Heart left ventricle (tissue), 16 donors: ENCODE results near the gene ARMC2. TPM values are rescaled to one million over a fixed set of nuclear protein-coding genes. Genes with fewer than 3 reads are reported as not detected.

Experiments used
- ATAC-seq, 4 donors: fragments of 200-7000 bp; cut with Tn5 transposase; one replicate each; pipeline ENCODE4 v1.9.1; 2020 to 2022; ENCODE audit warnings: moderate library complexity in 4 of 4, mild to moderate bottlenecking in 3 of 4, moderate number of reproducible peaks in 1 of 4
- DNase-seq, 5 donors: peaks; one replicate each; pipeline ENCODE4 v3.0.0-alpha.2; 2020
- H3K27ac ChIP-seq, 12 donors: fragments of 200-600 bp; sonication (generic) in 4 of 12; one replicate each; pipeline versions ENCODE4 v1.5.0 to v1.8.0; 2016 to 2022; ENCODE audit warnings: mild to moderate bottlenecking in 2 of 12
- H3K27me3 ChIP-seq, 9 donors: fragments of 200-600 bp; sonication (generic) in 2 of 9; one replicate each; pipeline versions ENCODE4 v1.5.1 to v1.8.0; 2016 to 2022; ENCODE audit warnings: mild to moderate bottlenecking in 3 of 9
- H3K36me3 ChIP-seq, 9 donors: fragments of 200-600 bp; sonication (generic) in 2 of 9; one replicate each; pipeline versions ENCODE4 v1.5.0 to v1.8.0; 2018 to 2022; ENCODE audit warnings: mild to moderate bottlenecking in 2 of 9
- H3K4me1 ChIP-seq, 12 donors: fragments of 200-600 bp; sonication (generic) in 4 of 12; one replicate each; pipeline versions ENCODE4 v1.5.0 to v1.8.0; 2016 to 2022; ENCODE audit warnings: mild to moderate bottlenecking in 3 of 12
- H3K4me3 ChIP-seq, 12 donors: fragments of 200-600 bp; sonication (generic) in 4 of 12; one replicate each; pipeline versions ENCODE4 v1.5.0 to v1.8.0; 2017 to 2022; ENCODE audit warnings: mild to moderate bottlenecking in 9 of 12, moderate library complexity in 4 of 12
- H3K9me3 ChIP-seq, 12 donors: fragments of 200-600 bp; sonication (generic) in 4 of 12; one replicate each; pipeline versions ENCODE4 v1.5.0 to v1.8.0; 2016 to 2022; ENCODE audit warnings: mild to moderate bottlenecking in 1 of 12
- POLR2A ChIP-seq, 2 donors: fragments of 450-650 bp; IDR thresholded peaks; one replicate each; pipeline ENCODE4 v1.6.1; 2017; ENCODE audit warnings: antibody characterized with exemption in 2 of 2, mild to moderate bottlenecking in 2 of 2, moderate library complexity in 2 of 2
- WGBS, 4 donors: extraction: QIAGEN DNeasy Blood & Tissue Kit in 2 of 4; methylation state at CpG; one replicate each; pipeline versions ENCODE4 v1.1.5 to v1.1.7; 2013 to 2018; 5-methylcytosine and 5-hydroxymethylcytosine counted together
- intact Hi-C, 10 donors: fragments of 100-400 bp; cut with DNase I; formaldehyde crosslinking; loops; one replicate each; pipeline versions ENCODE4 v1.11.1 to v1.14.2; 2022
- polyA plus RNA-seq, 2 donors: library from polyadenylated mRNA; stranded (reverse); fragments of 200-250 nt; gene quantifications; one replicate each; pipeline ENCODE4 v1.2.3, GENCODE V29; 2013
- total RNA-seq, 9 donors: library from RNA; depleted of rRNA in 2 of 9; stranded (reverse); fragments of >200 nt in 2 of 9; fragmentation: NEBNext Ultra II Directional in 3 of 9; extraction: Animal tissue kit (Norgen Biotek cat#: 25700) in 3 of 9; gene quantifications; one replicate each; pipeline versions ENCODE4 v1.1.0 to v1.2.4, GENCODE V29; 2016 to 2023
- TF ChIP-seq, protein P1 (sequence below), 12 donors: fragments of 200-600 bp; sonication (generic) in 4 of 12; IDR thresholded peaks; one replicate each; pipeline versions ENCODE4 v1.5.0 to v1.8.0; 2018 to 2022; ENCODE audit warnings: antibody characterized with exemption in 12 of 12, mild to moderate bottlenecking in 5 of 12
- donor health status: ischemic (EF 13 %, LVEDD 7.1; RV severe dilation, severe dysfunction).
- donor health status: healthy with polysubstance abuse.
- donor health status: DM: no; HTN: yes; CAD: no.
- donor health status: DM: no; HTN: no; CAD: no.
- donor health status: ischemic (EF 25% LVEDD 6.9; RV normal size, moderate dysfunction).
- donor health status: ischemic (EF 25% LVEDD 5.7; RV mildly dilated, moderate dysfunction).
- donor health status: healthy.
- donor health status: DM: yes; HTN: yes; CAD: no.
- donor health status: ischemic (EF 35%, LVEDD 5.7; RV mildly dilated, moderate dysfunction).
- donor health status: nonischemic (EF 11% LVEDD 7.7; RV severe dilation, severe dysfunction).
- donor health status: DM: yes; HTN: yes; CAD: no.
- donor health status: PGD.
- donor health status: ischemic (EF 29% LVEDD 5.4; RV normal size, mild dysfunction).
- donor health status: nonischemic (EF 23%, LVEDD 6.1; RV moderate dilation, normal function).

The ARMC2 gene
- total and polyA plus RNA-seq, 11 donors: 3.1 to 18.0 (median 9.2) TPM

DNA sequence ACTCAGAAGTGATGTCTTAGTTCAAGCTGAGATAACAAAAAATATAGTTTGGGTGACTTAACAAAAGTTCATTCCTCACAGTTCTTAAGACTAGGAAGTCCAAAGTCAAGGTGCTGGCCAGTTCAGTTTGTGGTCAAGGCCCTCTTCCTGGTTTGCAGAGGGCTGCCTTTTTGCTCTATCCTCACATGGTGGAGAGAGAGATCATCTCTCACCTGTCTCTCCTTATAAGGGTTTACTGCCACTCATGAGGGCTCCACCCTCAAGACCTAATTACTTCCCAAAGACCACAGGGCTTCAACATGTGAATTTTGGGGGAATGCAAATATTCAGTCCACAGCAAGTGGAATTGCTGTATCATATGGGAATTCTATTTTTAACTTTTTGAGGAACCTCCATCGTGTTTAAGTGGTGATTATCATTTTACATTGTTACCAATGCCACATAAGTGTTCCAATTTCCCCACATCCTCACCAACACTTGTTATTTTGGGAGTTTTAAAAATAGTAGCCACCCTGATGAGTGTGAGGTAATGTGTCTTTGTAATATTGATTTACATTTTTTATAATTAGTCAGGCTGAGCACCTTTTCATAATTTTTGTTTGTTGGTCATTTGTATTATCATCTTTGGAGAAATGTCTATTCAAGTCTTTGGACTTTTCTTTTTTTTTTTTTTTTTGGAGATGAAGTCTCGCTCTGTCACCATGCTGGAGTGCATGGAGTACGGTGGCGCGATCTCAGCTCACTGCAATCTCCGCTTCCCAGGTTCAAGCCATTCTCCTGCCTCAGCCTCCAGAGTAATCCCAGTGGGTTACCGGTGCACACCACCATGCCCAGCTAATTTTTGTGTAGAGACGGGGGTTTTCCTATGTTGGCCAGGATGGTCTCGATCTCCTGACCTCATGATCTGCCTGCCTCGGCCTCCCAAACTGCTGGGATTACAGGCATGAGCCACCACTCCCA is 134.2 kb downstream of the ARMC2 start:
- intact Hi-C loops: no loop called here
- DNase-seq: no peak
- no peaks in the 10 kb centered on the region for H3K27me3 ChIP-seq
- peak overlapping the region in 1 of 12 donors; percentile 28 for H3K27ac ChIP-seq
- H3K9me3 ChIP-seq: peaks cover 0 to 46% (median 0%) of the 10 kb centered on the region in 12 donors
- 85 to 93% (median 90%) methylated on average over 10 of the region's 10 CpGs for WGBS, 4 donors
- no peak overlapping the region for H3K4me3 ChIP-seq
- TF ChIP-seq, protein P1, sequence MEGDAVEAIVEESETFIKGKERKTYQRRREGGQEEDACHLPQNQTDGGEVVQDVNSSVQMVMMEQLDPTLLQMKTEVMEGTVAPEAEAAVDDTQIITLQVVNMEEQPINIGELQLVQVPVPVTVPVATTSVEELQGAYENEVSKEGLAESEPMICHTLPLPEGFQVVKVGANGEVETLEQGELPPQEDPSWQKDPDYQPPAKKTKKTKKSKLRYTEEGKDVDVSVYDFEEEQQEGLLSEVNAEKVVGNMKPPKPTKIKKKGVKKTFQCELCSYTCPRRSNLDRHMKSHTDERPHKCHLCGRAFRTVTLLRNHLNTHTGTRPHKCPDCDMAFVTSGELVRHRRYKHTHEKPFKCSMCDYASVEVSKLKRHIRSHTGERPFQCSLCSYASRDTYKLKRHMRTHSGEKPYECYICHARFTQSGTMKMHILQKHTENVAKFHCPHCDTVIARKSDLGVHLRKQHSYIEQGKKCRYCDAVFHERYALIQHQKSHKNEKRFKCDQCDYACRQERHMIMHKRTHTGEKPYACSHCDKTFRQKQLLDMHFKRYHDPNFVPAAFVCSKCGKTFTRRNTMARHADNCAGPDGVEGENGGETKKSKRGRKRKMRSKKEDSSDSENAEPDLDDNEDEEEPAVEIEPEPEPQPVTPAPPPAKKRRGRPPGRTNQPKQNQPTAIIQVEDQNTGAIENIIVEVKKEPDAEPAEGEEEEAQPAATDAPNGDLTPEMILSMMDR (IDR thresholded peaks at IDR 0.05): no peak
- TF ChIP-seq POLR2A (IDR thresholded peaks at IDR 0.05): no peak
- peak; percentile 35 to 76 (median 63) for ATAC-seq
- peaks cover 0 to 24% (median 2%) of the 10 kb centered on the region in 12 donors for H3K4me1 ChIP-seq
- peaks cover 0 to 32% (median 17%) of the 10 kb centered on the region in 9 donors for H3K36me3 ChIP-seq

DNA sequence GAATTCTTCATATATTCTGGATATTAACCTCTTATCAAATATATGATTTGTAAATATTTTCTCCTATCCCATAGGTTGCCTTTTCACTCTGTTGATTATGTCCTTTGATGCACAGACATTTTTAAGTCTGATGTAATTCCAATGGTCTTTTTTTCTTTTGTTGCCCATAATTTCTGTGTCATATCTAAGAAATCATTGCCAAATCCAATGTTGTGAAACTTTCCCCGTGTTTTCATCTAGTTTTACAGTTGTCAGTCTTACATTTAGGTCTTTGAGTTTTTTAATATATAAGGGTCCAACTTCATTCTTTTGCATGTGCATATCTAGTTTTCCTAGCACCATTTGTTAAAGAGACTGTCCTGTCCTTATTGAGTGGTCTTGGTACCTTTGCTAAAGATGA is 134.9 kb downstream of the ARMC2 start:
- 88 to 92% (median 88%) methylated on average over 1 of the region's 1 CpG for WGBS, 4 donors
- no peak for TF ChIP-seq POLR2A (IDR thresholded peaks at IDR 0.05)
- TF ChIP-seq, protein P1 (IDR thresholded peaks at IDR 0.05): no peak
- ATAC-seq (no peak), DNase-seq (no peak)
- intact Hi-C loops: no loop called here
- no peaks in the 10 kb centered on the region for H3K27me3 ChIP-seq
- peaks cover 0 to 31% (median 4%) of the 10 kb centered on the region in 12 donors for H3K4me1 ChIP-seq
- no peak overlapping the region for H3K4me3 ChIP-seq
- H3K36me3 ChIP-seq: peaks cover 0 to 39% (median 24%) of the 10 kb centered on the region in 9 donors
- H3K9me3 ChIP-seq: peaks cover 0 to 39% (median 0%) of the 10 kb centered on the region in 12 donors
- H3K27ac ChIP-seq: peak overlapping the region in 1 of 12 donors; percentile 28

DNA sequence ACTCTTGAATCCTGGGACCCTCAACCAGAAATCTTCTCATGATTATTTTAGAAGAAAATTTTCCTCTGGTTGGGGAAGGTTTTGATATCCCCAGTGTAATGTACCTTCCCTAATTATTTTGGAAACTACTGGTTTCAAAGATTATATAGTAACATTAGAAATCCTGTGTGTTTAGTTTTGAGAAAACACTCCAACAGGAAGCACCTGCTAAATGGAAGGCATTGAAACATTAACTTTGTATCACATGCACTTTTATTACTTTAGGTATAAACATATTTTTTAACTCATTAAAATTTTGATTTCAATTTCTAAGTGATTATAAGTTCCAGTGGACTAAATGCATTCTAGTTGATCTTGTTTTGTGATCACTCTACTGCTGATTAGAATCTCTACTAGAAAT is 137.1 kb downstream of the ARMC2 start:
- TF ChIP-seq POLR2A (IDR thresholded peaks at IDR 0.05): no peak
- Histone ChIP-seq H3K27me3 (no peaks in the 10 kb centered on the region), H3K4me3 (no peak overlapping the region), H3K36me3 (peaks cover 0 to 61% (median 45%) of the 10 kb centered on the region in 9 donors), H3K4me1 (peaks cover 0 to 40% (median 5%) of the 10 kb centered on the region in 12 donors), H3K9me3 (peaks cover 0 to 17% (median 0%) of the 10 kb centered on the region in 12 donors), H3K27ac (peak overlapping the region in 2 of 12 donors; percentile 7 to 17)
- intact Hi-C loops: no loop called here
- ATAC-seq: no peak
- DNase-seq: no peak

DNA sequence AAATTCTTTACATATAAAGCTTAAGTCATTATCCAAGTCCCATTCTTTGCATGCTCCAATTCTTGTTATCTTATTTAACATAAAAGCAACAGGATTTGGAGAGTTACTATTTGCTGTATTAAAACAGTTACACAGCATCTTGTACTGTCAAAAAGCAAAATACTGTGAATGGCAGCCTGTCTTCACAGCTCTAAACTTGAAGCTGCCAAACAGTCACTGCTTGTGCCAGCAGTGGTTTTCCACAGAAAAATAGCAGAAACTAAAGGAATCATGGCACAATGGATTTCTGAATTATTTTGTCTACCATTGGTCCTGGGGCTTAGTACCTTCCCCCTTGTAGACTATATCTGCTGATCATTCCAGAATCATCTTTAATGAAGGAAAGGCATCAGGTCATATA is 138.9 kb downstream of the ARMC2 start:
- H3K27ac ChIP-seq: peak overlapping the region in 6 of 12 donors; percentile 5 to 69 (median 48)
- H3K4me1 ChIP-seq: peaks cover 0 to 39% (median 5%) of the 10 kb centered on the region in 12 donors
- H3K27me3 ChIP-seq: no peaks in the 10 kb centered on the region
- H3K4me3 ChIP-seq: no peak overlapping the region
- ATAC-seq: no peak
- TF ChIP-seq POLR2A (IDR thresholded peaks at IDR 0.05): no peak
- TF ChIP-seq, protein P1 (IDR thresholded peaks at IDR 0.05): no peak
- peaks cover 0 to 13% (median 0%) of the 10 kb centered on the region in 12 donors for H3K9me3 ChIP-seq
- intact Hi-C loops: no loop called here
- no peak for DNase-seq
- peaks cover 0 to 79% (median 64%) of the 10 kb centered on the region in 9 donors for H3K36me3 ChIP-seq
